Measurements from ENCODE around the gene KCNB1. TPM values are rescaled to one million over a fixed set of nuclear protein-coding genes. Genes with fewer than 3 reads are reported as not detected.

The KCNB1 gene
- total RNA-seq, 1 donor from 2014 or later = 2.0 TPM

DNA sequence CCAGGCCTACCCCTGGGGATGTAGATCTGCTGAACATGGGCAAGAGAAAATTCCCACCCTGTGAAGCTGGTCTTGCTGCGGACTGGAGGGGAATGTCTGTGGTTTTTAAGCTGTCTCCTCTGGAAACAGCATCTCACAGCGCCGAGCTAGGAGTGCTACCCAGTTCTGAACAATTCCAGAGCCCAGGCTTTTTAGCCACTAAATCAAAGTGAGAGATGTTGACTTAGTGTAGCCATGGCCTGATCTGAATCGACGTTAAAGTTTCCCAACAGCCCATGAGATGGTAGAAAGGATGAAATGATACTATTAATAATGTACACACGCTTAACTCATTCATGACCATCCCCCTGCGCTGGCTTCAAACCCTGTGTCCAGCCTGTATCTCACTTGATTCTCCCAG is 63.7 kb downstream of the KCNB1 start:
- Histone ChIP-seq H3K9me3 (no peaks in the 10 kb centered on the region), H3K27ac (peak overlapping the region; percentile 17), H3K36me3 (no peaks in the 10 kb centered on the region), H3K4me3 (no peak overlapping the region), H3K27me3 (no peaks in the 10 kb centered on the region), H3K4me1 (no peaks in the 10 kb centered on the region)
- no peak for DNase-seq (ENCODE audit: extremely low spot score in 2 of 2)
- TF ChIP-seq POLR2A (IDR thresholded peaks at IDR 0.05) (no peak), CTCF (IDR thresholded peaks at IDR 0.05) (no peak), POLR2AphosphoS5 (IDR thresholded peaks at IDR 0.05; ENCODE audit: insufficient read depth in 1 of 2, low read depth in 1 of 2) (no peak)
- intact Hi-C loops (cut with DNase I) = no loop called here

DNA sequence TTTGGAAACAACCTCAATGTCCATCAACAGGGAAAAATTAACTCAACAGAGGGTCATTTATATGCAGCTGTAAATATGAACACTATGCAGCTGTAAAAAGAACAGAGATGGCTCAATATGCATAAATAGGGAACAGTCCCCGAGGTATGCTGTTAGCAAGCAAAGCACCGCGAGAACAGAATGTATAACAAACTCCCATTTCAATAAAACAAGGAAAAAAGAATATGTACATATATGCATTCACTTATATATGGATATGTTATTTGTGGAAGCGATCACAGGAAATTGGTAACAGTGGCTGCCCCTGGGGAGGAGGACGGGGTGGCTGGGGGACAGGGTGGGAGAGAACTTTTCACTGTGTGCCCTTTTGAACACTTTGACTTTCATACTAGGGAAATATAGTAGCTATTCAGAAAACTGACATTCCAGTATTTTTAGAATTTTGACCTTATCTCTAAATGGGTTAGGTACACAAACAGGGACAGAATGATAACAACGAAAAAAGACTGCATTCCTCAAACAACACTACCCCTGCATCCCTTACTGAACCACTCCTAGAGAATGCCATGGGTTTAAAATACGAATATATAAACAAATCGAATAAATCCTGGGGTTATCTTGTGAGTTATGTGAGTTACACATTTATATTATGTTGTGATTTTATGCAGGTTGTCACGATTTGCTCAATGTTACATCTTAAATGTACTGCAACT is 64.5 kb downstream of the KCNB1 start:
- no peaks in the 10 kb centered on the region for H3K4me1 ChIP-seq
- H3K27me3 ChIP-seq = no peaks in the 10 kb centered on the region
- intact Hi-C loops (cut with DNase I) = no loop called here
- H3K27ac ChIP-seq = peak overlapping the region; percentile 17
- no peak overlapping the region for H3K4me3 ChIP-seq
- H3K36me3 ChIP-seq = no peaks in the 10 kb centered on the region
- DNase-seq (ENCODE audit: extremely low spot score in 2 of 2) = no peak
- H3K9me3 ChIP-seq = no peaks in the 10 kb centered on the region
- no peak for TF ChIP-seq POLR2AphosphoS5 (IDR thresholded peaks at IDR 0.05; ENCODE audit: insufficient read depth in 1 of 2, low read depth in 1 of 2)
- TF ChIP-seq CTCF (IDR thresholded peaks at IDR 0.05) = no peak
- no peak for TF ChIP-seq POLR2A (IDR thresholded peaks at IDR 0.05)

DNA sequence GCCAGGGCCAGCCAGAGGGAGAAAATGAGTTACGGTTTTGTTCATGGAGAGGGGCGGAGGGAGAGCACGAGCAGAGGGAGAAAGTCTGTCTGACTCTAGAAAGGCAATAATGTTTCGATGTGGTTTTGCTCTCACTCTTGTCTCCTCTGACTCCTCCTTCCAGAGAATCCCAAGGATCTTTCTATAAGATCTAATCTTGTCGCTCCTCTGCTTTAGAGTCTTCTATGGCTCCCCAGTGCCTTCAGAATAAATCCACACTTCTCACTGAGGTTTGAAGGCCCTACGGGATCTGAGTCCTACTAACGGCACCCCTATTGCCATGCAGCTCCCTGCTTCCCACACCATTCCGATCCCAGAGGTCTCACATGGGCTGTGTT is 66.8 kb downstream of the KCNB1 start:
- Histone ChIP-seq H3K9me3 (no peaks in the 10 kb centered on the region), H3K27me3 (no peaks in the 10 kb centered on the region), H3K4me1 (no peaks in the 10 kb centered on the region), H3K36me3 (no peaks in the 10 kb centered on the region), H3K4me3 (no peak overlapping the region), H3K27ac (peak overlapping the region; percentile 39)
- intact Hi-C loops (cut with DNase I) = no loop called here
- no peak for DNase-seq (ENCODE audit: extremely low spot score in 2 of 2)
- TF ChIP-seq CTCF (IDR thresholded peaks at IDR 0.05) = no peak
- no peak for TF ChIP-seq POLR2A (IDR thresholded peaks at IDR 0.05)
- TF ChIP-seq POLR2AphosphoS5 (IDR thresholded peaks at IDR 0.05; ENCODE audit: insufficient read depth in 1 of 2, low read depth in 1 of 2) = no peak

GRCh38 chr20:49415005-49415667 is 67.3 kb downstream of the KCNB1 start:
- peak overlapping the region; percentile 39 for H3K27ac ChIP-seq
- intact Hi-C loops (cut with DNase I) = no loop called here
- no peak for DNase-seq (ENCODE audit: extremely low spot score in 2 of 2)

DNA sequence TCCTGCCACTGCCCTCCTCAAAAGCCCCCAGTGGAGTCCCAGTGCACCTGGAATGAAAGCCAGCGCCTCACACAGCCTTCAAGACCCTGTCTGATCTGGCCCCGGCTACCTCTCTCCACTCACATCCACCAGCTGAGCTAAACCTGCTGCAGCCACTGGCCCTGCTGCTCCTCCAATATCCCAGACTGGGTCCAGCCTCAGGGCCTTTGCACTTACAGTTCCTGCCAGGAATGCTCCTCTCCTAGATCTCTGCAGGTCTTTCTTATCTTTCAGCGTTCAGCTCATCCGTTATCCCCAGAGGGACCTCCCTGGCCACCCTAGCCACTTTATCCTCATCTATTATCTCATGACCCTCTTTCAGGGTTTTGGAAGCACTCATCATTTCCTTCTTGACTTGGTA is 68.8 kb downstream of the KCNB1 start:
- H3K36me3 ChIP-seq = no peaks in the 10 kb centered on the region
- no peak for DNase-seq (ENCODE audit: extremely low spot score in 2 of 2)
- intact Hi-C loops (cut with DNase I) = no loop called here
- H3K27ac ChIP-seq = no peak overlapping the region
- no peak overlapping the region for H3K4me3 ChIP-seq
- no peaks in the 10 kb centered on the region for H3K27me3 ChIP-seq
- no peaks in the 10 kb centered on the region for H3K4me1 ChIP-seq
- H3K9me3 ChIP-seq = no peaks in the 10 kb centered on the region
- no peak for TF ChIP-seq POLR2A (IDR thresholded peaks at IDR 0.05)

More at GRCh38 chr20:49415005-49415667, 67.3 kb downstream of the KCNB1 start:
- Histone ChIP-seq H3K36me3 (no peaks in the 10 kb centered on the region), H3K4me3 (no peak overlapping the region), H3K9me3 (no peaks in the 10 kb centered on the region), H3K4me1 (no peaks in the 10 kb centered on the region), H3K27me3 (no peaks in the 10 kb centered on the region)
- peak in 1 of 2 donors; percentile 51 for TF ChIP-seq POLR2AphosphoS5 (IDR thresholded peaks at IDR 0.05; ENCODE audit: insufficient read depth in 1 of 2, low read depth in 1 of 2)
- no peak for TF ChIP-seq POLR2A (IDR thresholded peaks at IDR 0.05)

GRCh38 chr20:49412953-49413352 is 69.5 kb downstream of the KCNB1 start:
- no peak overlapping the region for H3K27ac ChIP-seq
- no peak overlapping the region for H3K4me3 ChIP-seq

More at GRCh38 chr20:49412953-49413352, 69.5 kb downstream of the KCNB1 start:
- Histone ChIP-seq H3K36me3 (no peaks in the 10 kb centered on the region), H3K4me1 (no peaks in the 10 kb centered on the region), H3K9me3 (no peaks in the 10 kb centered on the region), H3K27me3 (no peaks in the 10 kb centered on the region)
- intact Hi-C loops (cut with DNase I) = no loop called here
- no peak for DNase-seq (ENCODE audit: extremely low spot score in 2 of 2)
- no peak for TF ChIP-seq POLR2AphosphoS5 (IDR thresholded peaks at IDR 0.05; ENCODE audit: insufficient read depth in 1 of 2, low read depth in 1 of 2)
- TF ChIP-seq CTCF (IDR thresholded peaks at IDR 0.05) = no peak
- no peak for TF ChIP-seq POLR2A (IDR thresholded peaks at IDR 0.05)
